H1 (cell line): ENCODE data around the gene AP5Z1. TPM values are rescaled to one million over a fixed set of nuclear protein-coding genes. Genes with fewer than 3 reads are reported as not detected.

Experiments
- CTCF ChIA-PET: fragments of 300-600 bp; sonication (Branson Sonifier 250); formaldehyde crosslinking; loops from one replicate; lab custom pipeline; 2021; ENCODE audit not compliant: partially characterized antibody; lab: Charles Lee
- POLR2A ChIA-PET: fragments of 300-600 bp; sonication (Branson Sonifier 250); formaldehyde crosslinking; loops from one replicate; lab custom pipeline; 2021; ENCODE audit warnings: inconsistent platforms; ENCODE audit not compliant: partially characterized antibody; lab: Charles Lee
- DNase-seq, 2 experiments: peaks; one replicate each; pipeline versions ENCODE4 v3.0.0 to v3.0.0-alpha.2; 2010 to 2022; ENCODE audit warnings: low spot score in 2 of 2, low read depth in 1 of 2, mixed read lengths in 1 of 2
- FAIRE-seq: peaks from 2 replicates; lab custom pipeline; 2011; peaks lifted over from hg19 to GRCh38; lab: Jason Lieb, UNC
- H2AFZ ChIP-seq: 2 replicates; pipeline ENCODE4 v1.8.1; 2012; ENCODE audit warnings: low read length, inconsistent platforms
- H2AK5ac ChIP-seq: 2 replicates; pipeline ENCODE4 v1.6.1; 2013; ENCODE audit warnings: low read depth, low read length
- H2BK120ac ChIP-seq: replicated peaks from 2 replicates; pipeline ENCODE3; 2013; ENCODE audit warnings: low read depth, low read length, inconsistent platforms
- H2BK12ac ChIP-seq: 2 replicates; pipeline ENCODE4 v1.6.1; 2013; ENCODE audit warnings: low read depth, low read length
- H2BK15ac ChIP-seq: 2 replicates; pipeline ENCODE4 v1.6.1; 2013; ENCODE audit warnings: low read length
- H2BK20ac ChIP-seq: 2 replicates; pipeline ENCODE4 v1.6.1; 2013; ENCODE audit warnings: low read length
- H2BK5ac ChIP-seq: 2 replicates; pipeline ENCODE4 v1.6.1; 2013; ENCODE audit warnings: low read depth, low read length
- H3K14ac ChIP-seq: 2 replicates; pipeline ENCODE4 v1.6.1; 2013; ENCODE audit warnings: inconsistent platforms; ENCODE audit not compliant: insufficient read length
- H3K18ac ChIP-seq: 2 replicates; pipeline ENCODE4 v1.6.1; 2013; ENCODE audit warnings: low read length; ENCODE audit errors: extremely low read depth
- H3K23ac ChIP-seq: 2 replicates; pipeline ENCODE4 v1.6.1; 2013; ENCODE audit warnings: inconsistent platforms; ENCODE audit not compliant: insufficient read length
- H3K23me2 ChIP-seq: 2 replicates; pipeline ENCODE4 v1.6.1; 2013; ENCODE audit warnings: low read depth, low read length
- H3K27ac ChIP-seq: 2 replicates; pipeline ENCODE4 v1.6.1; 2011; ENCODE audit warnings: low read depth, low read length, inconsistent platforms
- H3K27me3 ChIP-seq, 4 experiments: replicated peaks in 1 of 4; 1 replicate in 1 of 4; 2 replicates in 3 of 4; pipeline versions ENCODE4 v1.6.1 to v1.8.1; 2011 to 2013; ENCODE audit warnings: low read length in 3 of 4, mild to moderate bottlenecking in 3 of 4, inconsistent platforms in 2 of 4, mixed read lengths in 2 of 4, moderate library complexity in 1 of 4; ENCODE audit not compliant: control insufficient read depth in 3 of 4, insufficient read depth in 3 of 4; ENCODE audit errors: extremely low read depth in 1 of 4
- H3K36me3 ChIP-seq, 4 experiments: 2 replicates each; pipeline versions ENCODE4 v1.6.1 to v1.8.1; 2011 to 2013; ENCODE audit warnings: mild to moderate bottlenecking in 4 of 4, low read length in 3 of 4, moderate library complexity in 2 of 4, control low read depth in 1 of 4, inconsistent platforms in 1 of 4; ENCODE audit not compliant: insufficient read depth in 4 of 4, control insufficient read depth in 2 of 4
- H3K4ac ChIP-seq: replicated peaks from 2 replicates; pipeline ENCODE3; 2013; ENCODE audit warnings: low read length, low read depth, mixed read lengths, inconsistent platforms; ENCODE audit not compliant: insufficient read length
- H3K4me1 ChIP-seq, 4 experiments: replicated peaks in 1 of 4; 1 replicate in 1 of 4; 2 replicates in 3 of 4; pipeline versions ENCODE4 v1.6.1 to v1.8.1; 2011 to 2013; ENCODE audit warnings: low read length in 3 of 4, inconsistent platforms in 2 of 4, mixed read lengths in 1 of 4; ENCODE audit not compliant: insufficient read depth in 4 of 4, control insufficient read depth in 3 of 4
- H3K4me2 ChIP-seq, 2 experiments: 2 replicates each; pipeline versions ENCODE4 v1.6.1 to v1.8.1; 2011 to 2013; ENCODE audit warnings: low read depth in 2 of 2, low read length in 2 of 2, control low read depth in 1 of 2, inconsistent platforms in 1 of 2, mild to moderate bottlenecking in 1 of 2; ENCODE audit not compliant: insufficient read depth in 1 of 2
- H3K4me3 ChIP-seq, 4 experiments: fragments of 200-600, 300-600 bp in 1 of 4; sonication (generic), shearing (Covaris generic), sonication (Bioruptor Twin) in 1 of 4; 2 replicates each; pipeline versions ENCODE4 v1.5.1 to v1.8.1; 2011 to 2016; ENCODE audit warnings: low read length in 4 of 4, low read depth in 3 of 4, control low read depth in 2 of 4, inconsistent platforms in 2 of 4, mild to moderate bottlenecking in 2 of 4, mixed read lengths in 1 of 4, moderate library complexity in 1 of 4; ENCODE audit not compliant: insufficient read depth in 2 of 4; ENCODE audit errors: extremely low read depth in 1 of 4
- H3K56ac ChIP-seq: replicated peaks from 2 replicates; pipeline ENCODE3; 2013; ENCODE audit warnings: low read depth, mild to moderate bottlenecking, mixed read lengths, low read length, inconsistent platforms; ENCODE audit not compliant: insufficient read length
- H3K79me1 ChIP-seq: 2 replicates; pipeline ENCODE4 v1.6.1; 2013; ENCODE audit warnings: low read depth, low read length, control low read depth
- H3K79me2 ChIP-seq, 2 experiments: 2 replicates each; pipeline versions ENCODE4 v1.6.1 to v1.8.1; 2012 to 2013; ENCODE audit warnings: low read length in 2 of 2, mild to moderate bottlenecking in 2 of 2, inconsistent platforms in 1 of 2; ENCODE audit not compliant: insufficient read depth in 2 of 2, control insufficient read depth in 1 of 2
- H3K9ac ChIP-seq, 4 experiments: replicated peaks in 1 of 4; 1 replicate in 1 of 4; 2 replicates in 3 of 4; pipeline versions ENCODE4 v1.6.1 to v1.8.1; 2011 to 2013; ENCODE audit warnings: low read depth in 3 of 4, low read length in 3 of 4, control low read depth in 2 of 4, mild to moderate bottlenecking in 2 of 4, moderate library complexity in 2 of 4, inconsistent platforms in 1 of 4; ENCODE audit errors: extremely low read depth in 1 of 4
- H3K9me3 ChIP-seq, 2 experiments: 2 replicates each; pipeline versions ENCODE4 v1.6.1 to v1.8.1; 2012 to 2013; ENCODE audit warnings: mild to moderate bottlenecking in 2 of 2, moderate library complexity in 2 of 2, control low read depth in 1 of 2, inconsistent platforms in 1 of 2, low read depth in 1 of 2, low read length in 1 of 2, mixed read lengths in 1 of 2; ENCODE audit not compliant: insufficient read depth in 2 of 2
- H4K20me1 ChIP-seq, 2 experiments: replicated peaks in 1 of 2; 2 replicates each; pipeline versions ENCODE3 to v1.8.1; 2011 to 2013; ENCODE audit warnings: inconsistent platforms in 2 of 2, low read length in 2 of 2, mild to moderate bottlenecking in 1 of 2; ENCODE audit not compliant: insufficient read depth in 2 of 2, control insufficient read depth in 1 of 2
- H4K5ac ChIP-seq: 2 replicates; pipeline ENCODE4 v1.6.1; 2013; ENCODE audit warnings: low read length, low read depth, mixed read lengths, inconsistent platforms; ENCODE audit not compliant: insufficient read length
- H4K8ac ChIP-seq: 2 replicates; pipeline ENCODE4 v1.8.0; 2013; ENCODE audit warnings: mild to moderate bottlenecking, moderate library complexity, low read length, inconsistent platforms; ENCODE audit not compliant: insufficient read depth; ENCODE audit errors: extremely low read depth
- H4K91ac ChIP-seq: replicated peaks from 2 replicates; pipeline ENCODE3; 2013; ENCODE audit warnings: low read length, mixed read lengths, inconsistent platforms; ENCODE audit not compliant: insufficient read length
- BACH1 ChIP-seq: IDR thresholded peaks from 2 replicates; pipeline ENCODE4 v1.6.1; 2012; ENCODE audit warnings: low read length, improper control_type of control experiment
- CBX8 ChIP-seq: fragments of 300-800, 300-1000 bp; sonication (generic); IDR thresholded peaks from 2 replicates; pipeline ENCODE4 v1.7.1; 2016; ENCODE audit warnings: low read depth, low read length, borderline replicate concordance
- CEBPB ChIP-seq: IDR thresholded peaks from 2 replicates; pipeline ENCODE4 v1.6.1; 2012; ENCODE audit warnings: low read depth, low read length
- GABPA ChIP-seq: IDR thresholded peaks from 2 replicates; pipeline ENCODE4 v1.6.1; 2011; ENCODE audit warnings: mild to moderate bottlenecking, low read length, moderate library complexity, borderline replicate concordance; ENCODE audit not compliant: insufficient read depth
- NRF1 ChIP-seq: IDR thresholded peaks from 2 replicates; pipeline ENCODE4 v1.6.1; 2011; ENCODE audit warnings: mild to moderate bottlenecking, low read depth, low read length, improper control_type of control experiment
- POLR2A ChIP-seq, 2 experiments: IDR thresholded peaks; 1 replicate in 1 of 2; 2 replicates in 1 of 2; pipeline ENCODE4 v1.6.1; 2011; ENCODE audit warnings: low read depth in 2 of 2, low read length in 2 of 2, mild to moderate bottlenecking in 2 of 2; ENCODE audit errors: control extremely low read depth in 1 of 2
- SP1 ChIP-seq: IDR thresholded peaks from 2 replicates; pipeline ENCODE4 v1.6.1; 2011; ENCODE audit warnings: low read depth, low read length
- SRF ChIP-seq: IDR thresholded peaks from 2 replicates; pipeline ENCODE4 v1.6.1; 2011; ENCODE audit warnings: mild to moderate bottlenecking, low read depth, low read length, moderate library complexity
- SUZ12 ChIP-seq: fragments of 200-600 bp; sonication (generic); IDR thresholded peaks from 2 replicates; pipeline ENCODE4 v1.6.1; 2012; ENCODE audit warnings: mild to moderate bottlenecking, inconsistent platforms, low read length, moderate library complexity, mixed read lengths
- WGBS, 2 experiments: shearing (Covaris generic) in 1 of 2; methylation state at CpG; one replicate each; pipeline versions ENCODE4 v1.1.6 to v1.1.7; 2013 to 2015; ENCODE audit warnings: low lambda C conversion rate in 2 of 2, mixed read lengths in 2 of 2, inconsistent platforms in 1 of 2, low coverage in 1 of 2, missing lambda C conversion rate in 1 of 2; ENCODE audit not compliant: insufficient replicate concordance in 2 of 2, insufficient coverage in 1 of 2, insufficient read length in 1 of 2; ENCODE audit errors: extremely low coverage in 1 of 2, missing lambda C conversion rate in 1 of 2; 5-methylcytosine and 5-hydroxymethylcytosine counted together
- polyA plus RNA-seq, 7 experiments: library from polyadenylated mRNA; depleted of rRNA in 3 of 7; stranded (reverse) in 5 of 7; unstranded in 2 of 7; fragments of >200 nt in 5 of 7; fragments of 200-250 nt in 2 of 7; gene quantifications; 1 replicate in 5 of 7; 2 replicates in 1 of 7; 4 replicates in 1 of 7; pipeline versions ENCODE4 v1.2.1 to v1.2.3, GENCODE V29; 2011 to 2013; ENCODE audit warnings: missing spikeins in 2 of 7, mixed read lengths in 2 of 7
- total RNA-seq: library from RNA; stranded (reverse); fragmentation: NEBNext Ultra II Directional; extraction: Animal tissue kit (Norgen Biotek cat#: 25700); gene quantifications from 2 replicates; pipeline ENCODE4 v1.2.1, GENCODE V29; 2021

AP5Z1 gene
- total and polyA plus RNA-seq, 2 of the 8 experiments (the other 6 are each of a cell fraction or from before 2014, with no cell fraction given), result 24.0 to 24.7 TPM

- no peak for DNase-seq
- Histone ChIP-seq H3K4me2 (no peak overlapping the region), H3K14ac (no peak overlapping the region), H3K36me3 (no peaks in the 10 kb centered on the region), H4K91ac (no peak overlapping the region), H3K56ac (no peak overlapping the region), H3K9ac (no peak overlapping the region), H4K8ac (no peak overlapping the region), H4K20me1 (peaks cover 0 to 6% of the 10 kb centered on the region in 2 experiments), H4K5ac (no peak overlapping the region), H3K27me3 (no peaks in the 10 kb centered on the region), H3K79me1 (no peaks in the 10 kb centered on the region), H2AK5ac (0 out of 2 replicates have a peak overlapping the region, but pooled peaks have one; percentile 24), H3K18ac (peak overlapping the region; percentile 7; the same call in 1 of the 2 replicates), H2BK20ac (no peak overlapping the region), H2BK12ac (no peak overlapping the region), H3K23ac (no peak overlapping the region), H3K23me2 (peaks cover 2% of the 10 kb centered on the region; the same call in 1 of the 2 replicates), H2AFZ (no peak overlapping the region), H3K4me3 (no peak overlapping the region), H3K27ac (no peak overlapping the region), H2BK15ac (no peak overlapping the region), H2BK5ac (no peak overlapping the region), H3K9me3 (no peaks in the 10 kb centered on the region), H2BK120ac (no peak overlapping the region), H3K4ac (no peak overlapping the region), H3K4me1 (peaks cover 0 to 4% (median 0%) of the 10 kb centered on the region in 4 experiments; a peak in 1 of 7 replicates), H3K79me2 (no peaks in the 10 kb centered on the region)
- POLR2A ChIA-PET, result no interaction called here
- WGBS, 2 experiments, result 93% methylated on average over 21 of the region's 21 CpGs; no CpG with 5 or more reads in 1 of the 2 experiments
- CTCF ChIA-PET, result interaction anchor here (0.7 to 1.9 kb wide), 6 partner anchors 9 to 221 kb away, joined by 3 to 10 read pairs (median 4); partner anchors contain the start of gene RADIL
- no peak for FAIRE-seq
- no peak for TF ChIP-seq BACH1
- TF ChIP-seq SUZ12, result no peak
- no peak for TF ChIP-seq CEBPB
- no peak for TF ChIP-seq NRF1
- no peak for TF ChIP-seq CBX8
- TF ChIP-seq POLR2A (IDR thresholded peaks at IDR 0.05; ENCODE audit: control extremely low read depth in 1 of 2, low read depth in 2 of 2, low read length in 2 of 2), result no peak
- no peak for TF ChIP-seq SRF
- no peak for TF ChIP-seq SP1
- TF ChIP-seq GABPA, result no peak
Measured at GRCh38 chr7:4838626-4839334, 63.4 kb downstream of the AP5Z1 start.
